ENCODE results near the gene NAGLU.

- TF ChIP-seq CEBPB (IDR thresholded peaks at IDR 0.05), result no peak
- TF ChIP-seq FOSL2 (IDR thresholded peaks at IDR 0.05), result no peak
- TF ChIP-seq FOSL2 (CRISPR knock-in tag; IDR thresholded peaks at IDR 0.05), result no peak
- TF ChIP-seq CTCF (IDR thresholded peaks at IDR 0.05), result no peak
- no peak for TF ChIP-seq REST (IDR thresholded peaks at IDR 0.05)
- TF ChIP-seq EHF (CRISPR knock-in tag; IDR thresholded peaks at IDR 0.05), result no peak
- TF ChIP-seq USF2 (IDR thresholded peaks at IDR 0.05), result no peak
- TF ChIP-seq PBX3 (IDR thresholded peaks at IDR 0.05), result no peak
- no peak for TF ChIP-seq EP300 (IDR thresholded peaks at IDR 0.05)
- no peak for TF ChIP-seq POLR2A (IDR thresholded peaks at IDR 0.05; ENCODE audit: low read length)
Measured at GRCh38 chr17:42521666-42522262, 14.3 kb upstream of the NAGLU start.

All from A549 (cell line).